NOMO-1 treated with dmso at 0.1 percent for 144 hours (cell line): ENCODE results near the gene WDR45B.
"Not testable (repeated sequence)": the region's sequence is repeated elsewhere in the genome, so short reads cannot be mapped to it uniquely, and the experiment has no call there.

Experiments used
- DNase-seq: peaks from one replicate; lab custom pipeline; 2025; ENCODE audit not compliant: unreplicated experiment; lab: John Stamatoyannopoulos, UW

WDR45B gene

GRCh38 chr17:82586576-82587233 lies 61.5 kb downstream of the WDR45B start:
- no peak for DNase-seq

- not testable (repeated sequence) for DNase-seq
Observed at GRCh38 chr17:82585935-82586575, 62.2 kb downstream of the WDR45B start.

- DNase-seq: no peak
Observed at GRCh38 chr17:82583720-82584234, 64.5 kb downstream of the WDR45B start.

- no peak for DNase-seq
Observed at GRCh38 chr17:82582709-82583108, 65.5 kb downstream of the WDR45B start.

- DNase-seq: no peak
Observed at GRCh38 chr17:82582213-82582612, 66.0 kb downstream of the WDR45B start.

- DNase-seq: not testable (repeated sequence)
Observed at GRCh38 chr17:82579969-82580368, 68.3 kb downstream of the WDR45B start.

- no peak for DNase-seq
Observed at GRCh38 chr17:82577300-82577699, 70.9 kb downstream of the WDR45B start.

- DNase-seq: not testable (repeated sequence)
Observed at GRCh38 chr17:82575581-82576221, 72.5 kb downstream of the WDR45B start.

GRCh38 chr17:82574041-82574440 lies 74.2 kb downstream of the WDR45B start:
- DNase-seq: no peak

GRCh38 chr17:82571855-82572254 lies 76.4 kb downstream of the WDR45B start:
- no peak for DNase-seq

GRCh38 chr17:82570277-82570676 lies 78.0 kb downstream of the WDR45B start:
- DNase-seq: no peak

GRCh38 chr17:82569621-82570020 lies 78.6 kb downstream of the WDR45B start:
- DNase-seq: no peak

GRCh38 chr17:82568997-82569393 lies 79.2 kb downstream of the WDR45B start:
- no peak for DNase-seq

- DNase-seq: no peak
Observed at GRCh38 chr17:82567286-82567685, 81.0 kb downstream of the WDR45B start.

- no peak for DNase-seq
Observed at GRCh38 chr17:82566129-82566960, 81.9 kb downstream of the WDR45B start.

GRCh38 chr17:82565551-82565950 lies 82.7 kb downstream of the WDR45B start:
- no peak for DNase-seq
